ENCODE results near the gene CUL7. TPM values are rescaled to one million over a fixed set of nuclear protein-coding genes. Genes with fewer than 3 reads are reported as not detected.

CUL7 gene
- total and polyA plus RNA-seq, 10 of the 15 experiments (the other 5 are each of a cell fraction or from before 2014, with no cell fraction given), result 0.66 to 18.4 (median 10.9) TPM

- 0 out of 2 replicates have a peak, but pooled peaks have one; percentile 52 for TF ChIP-seq NBN (IDR thresholded peaks at IDR 0.05)
- no peak for TF ChIP-seq TBL1XR1 (IDR thresholded peaks at IDR 0.05; ENCODE audit: low read depth, low read length)
- no peak for TF ChIP-seq RELA (IDR thresholded peaks at IDR 0.05; ENCODE audit: borderline replicate concordance, partially characterized antibody)
- no peak for TF ChIP-seq GABPA (IDR thresholded peaks at IDR 0.05; ENCODE audit: low read depth)
- TF ChIP-seq ZNF384 (IDR thresholded peaks at IDR 0.05; ENCODE audit: borderline replicate concordance, low read depth, low read length), result peak; percentile 98
- no peak for TF ChIP-seq STAT3 (IDR thresholded peaks at IDR 0.05; ENCODE audit: low read depth, low read length)
- no peak for TF ChIP-seq NR2C2 (IDR thresholded peaks at IDR 0.05; ENCODE audit: borderline replicate concordance, control insufficient read depth, insufficient read length, low read depth)
These were observed 16.5 kb upstream of the CUL7 start (continued) for GRCh38 chr6:43070028-43070632.

- Histone ChIP-seq H3K36me3 (ENCODE audit: control insufficient read depth in 2 of 2, insufficient read depth in 2 of 2, low read length in 1 of 2) (no peaks in the 10 kb centered on the region), H3K4me2 (ENCODE audit: control insufficient read depth, insufficient read depth) (no peak overlapping the region), H3K27me3 (replicated peaks in 1 of 2; ENCODE audit: control insufficient read depth in 2 of 2, insufficient read depth in 2 of 2, low read length in 1 of 2) (no peaks in the 10 kb centered on the region), H3K4me1 (ENCODE audit: control insufficient read depth, insufficient read depth, low read length) (peaks cover 3% of the 10 kb centered on the region; the same call in 1 of the 2 replicates), H2AFZ (ENCODE audit: control insufficient read depth, low read depth, low read length) (no peak overlapping the region), H3K9ac (ENCODE audit: control insufficient read depth, insufficient read depth, low read length) (no peak overlapping the region), H3K9me3 (replicated peaks; ENCODE audit: control insufficient read depth, insufficient read depth, low read length) (no peaks in the 10 kb centered on the region), H3K4me3 (no peak overlapping the region), H4K20me1 (ENCODE audit: control insufficient read depth, insufficient read depth) (no peaks in the 10 kb centered on the region), H3K79me2 (ENCODE audit: control insufficient read depth, insufficient read depth, low read length) (peaks cover 14% of the 10 kb centered on the region), H3K27ac (ENCODE audit: control insufficient read depth, insufficient read depth) (no peak overlapping the region)
- ChIA-PET SMC1A (ENCODE audit: uncharacterized antibody, unreplicated experiment) (interaction anchor here (1.4 kb wide), 1 partner anchor 81 kb away, joined by 4 read pairs; no protein-coding TSS in a partner anchor), POLR2A (no interaction called here), CTCF (no interaction called here), RAD21 (ENCODE audit: unreplicated experiment) (interaction anchor here (0.7 kb wide), 1 partner anchor 81 kb away, joined by 3 read pairs; no protein-coding TSS in a partner anchor)
- no TSS peak for BruUV-seq (replicated peaks)
- WGBS (ENCODE audit: insufficient coverage, insufficient replicate concordance, low lambda C conversion rate, missing lambda C conversion rate), result 76% methylated on average over 11 of the region's 12 CpGs
- FAIRE-seq (no peak), DNase-seq (ENCODE audit: low read depth, low spot score) (no peak), ATAC-seq (no peak)
- TF ChIP-seq SMAD1 (IDR thresholded peaks at IDR 0.05; ENCODE audit: low read depth, partially characterized antibody) (no peak), RCOR1 (conservative IDR thresholded peaks at IDR 0.05; ENCODE audit: low read depth, low read length) (no peak), RELB (IDR thresholded peaks at IDR 0.05; ENCODE audit: low read depth) (no peak)
- intact Hi-C loops (cut with micrococcal nuclease; ENCODE audit: unreplicated experiment), result no loop called here
- in situ Hi-C loops (cut with MboI), result no loop called here
These were observed 9.2 kb upstream of the CUL7 start for GRCh38 chr6:43062818-43063217.

Data from GM12878 (cell line).